ENCODE results near the gene RNASE4. TPM values are rescaled to one million over a fixed set of nuclear protein-coding genes. Genes with fewer than 3 reads are reported as not detected.

RNASE4 gene
- total and polyA plus RNA-seq, 2 experiments from 2014 or later = 0.29 to 2.0 TPM

DNA sequence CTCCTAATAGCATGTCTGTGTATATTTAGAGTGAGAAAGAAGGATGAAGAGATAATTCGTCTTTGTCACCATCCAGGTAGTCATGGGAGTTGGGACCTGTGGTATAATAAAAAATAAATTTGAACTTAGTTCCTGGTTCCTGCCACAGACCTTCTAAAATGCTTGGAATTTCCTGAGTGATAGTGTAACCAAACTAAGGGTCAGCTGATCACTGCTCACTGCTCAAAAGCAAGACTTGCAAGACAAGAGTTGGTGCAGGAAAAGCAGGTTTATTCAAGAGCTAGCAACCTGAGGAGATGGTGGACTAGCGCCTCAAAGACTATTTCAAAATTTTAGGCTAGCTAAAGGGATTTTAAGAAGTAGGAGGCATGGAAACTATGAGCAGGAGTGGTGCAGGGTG is 23.3 kb downstream of the RNASE4 start:
- peaks cover 16% of the 10 kb centered on the region; the same call in 2 of the 3 replicates for H3K4me1 Mint-ChIP-seq
- ATAC-seq (no peak; the same call in 2 of the 3 replicates), DNase-seq (ENCODE audit: low spot score) (no peak)
- Histone ChIP-seq H3K4me1 (ENCODE audit: insufficient read depth) (no peaks in the 10 kb centered on the region), H3K4me2 (peak overlapping the region; percentile 6; the same call in 1 of the 2 replicates), H3K79me2 (replicated peaks; ENCODE audit: insufficient read depth) (no peaks in the 10 kb centered on the region), H2AFZ (no peak overlapping the region), H3K4me3 (no peak overlapping the region), H4K20me1 (replicated peaks; ENCODE audit: insufficient read depth) (no peaks in the 10 kb centered on the region), H3K27ac (ENCODE audit: low read depth) (peak overlapping the region; percentile 85), H3K36me3 (ENCODE audit: insufficient read depth) (peaks cover 5% of the 10 kb centered on the region; the same call in 1 of the 2 replicates), H3K9me2 (ENCODE audit: insufficient read depth) (peaks cover 8% of the 10 kb centered on the region; the same call in 1 of the 2 replicates), H3K27me3 (ENCODE audit: insufficient read depth) (no peaks in the 10 kb centered on the region), H3F3A (replicated peaks; ENCODE audit: low read depth) (peaks cover 6% of the 10 kb centered on the region; the same call in 1 of the 2 replicates)
- H3K36me3 Mint-ChIP-seq (ENCODE audit: low read depth) = peaks cover 10% of the 10 kb centered on the region; the same call in 2 of the 3 replicates
- H3K4me3 Mint-ChIP-seq = no peak overlapping the region; the same call in 2 of the 3 replicates
- H3K27ac Mint-ChIP-seq = no peak overlapping the region
- peaks cover 7% of the 10 kb centered on the region for H3K27me3 Mint-ChIP-seq (ENCODE audit: insufficient read depth, low read depth, poor library complexity)
- TF ChIP-seq, protein P1, sequence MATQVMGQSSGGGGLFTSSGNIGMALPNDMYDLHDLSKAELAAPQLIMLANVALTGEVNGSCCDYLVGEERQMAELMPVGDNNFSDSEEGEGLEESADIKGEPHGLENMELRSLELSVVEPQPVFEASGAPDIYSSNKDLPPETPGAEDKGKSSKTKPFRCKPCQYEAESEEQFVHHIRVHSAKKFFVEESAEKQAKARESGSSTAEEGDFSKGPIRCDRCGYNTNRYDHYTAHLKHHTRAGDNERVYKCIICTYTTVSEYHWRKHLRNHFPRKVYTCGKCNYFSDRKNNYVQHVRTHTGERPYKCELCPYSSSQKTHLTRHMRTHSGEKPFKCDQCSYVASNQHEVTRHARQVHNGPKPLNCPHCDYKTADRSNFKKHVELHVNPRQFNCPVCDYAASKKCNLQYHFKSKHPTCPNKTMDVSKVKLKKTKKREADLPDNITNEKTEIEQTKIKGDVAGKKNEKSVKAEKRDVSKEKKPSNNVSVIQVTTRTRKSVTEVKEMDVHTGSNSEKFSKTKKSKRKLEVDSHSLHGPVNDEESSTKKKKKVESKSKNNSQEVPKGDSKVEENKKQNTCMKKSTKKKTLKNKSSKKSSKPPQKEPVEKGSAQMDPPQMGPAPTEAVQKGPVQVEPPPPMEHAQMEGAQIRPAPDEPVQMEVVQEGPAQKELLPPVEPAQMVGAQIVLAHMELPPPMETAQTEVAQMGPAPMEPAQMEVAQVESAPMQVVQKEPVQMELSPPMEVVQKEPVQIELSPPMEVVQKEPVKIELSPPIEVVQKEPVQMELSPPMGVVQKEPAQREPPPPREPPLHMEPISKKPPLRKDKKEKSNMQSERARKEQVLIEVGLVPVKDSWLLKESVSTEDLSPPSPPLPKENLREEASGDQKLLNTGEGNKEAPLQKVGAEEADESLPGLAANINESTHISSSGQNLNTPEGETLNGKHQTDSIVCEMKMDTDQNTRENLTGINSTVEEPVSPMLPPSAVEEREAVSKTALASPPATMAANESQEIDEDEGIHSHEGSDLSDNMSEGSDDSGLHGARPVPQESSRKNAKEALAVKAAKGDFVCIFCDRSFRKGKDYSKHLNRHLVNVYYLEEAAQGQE (IDR thresholded peaks at IDR 0.05; ENCODE audit: unreplicated experiment) = no peak
- TF ChIP-seq, protein P2, sequence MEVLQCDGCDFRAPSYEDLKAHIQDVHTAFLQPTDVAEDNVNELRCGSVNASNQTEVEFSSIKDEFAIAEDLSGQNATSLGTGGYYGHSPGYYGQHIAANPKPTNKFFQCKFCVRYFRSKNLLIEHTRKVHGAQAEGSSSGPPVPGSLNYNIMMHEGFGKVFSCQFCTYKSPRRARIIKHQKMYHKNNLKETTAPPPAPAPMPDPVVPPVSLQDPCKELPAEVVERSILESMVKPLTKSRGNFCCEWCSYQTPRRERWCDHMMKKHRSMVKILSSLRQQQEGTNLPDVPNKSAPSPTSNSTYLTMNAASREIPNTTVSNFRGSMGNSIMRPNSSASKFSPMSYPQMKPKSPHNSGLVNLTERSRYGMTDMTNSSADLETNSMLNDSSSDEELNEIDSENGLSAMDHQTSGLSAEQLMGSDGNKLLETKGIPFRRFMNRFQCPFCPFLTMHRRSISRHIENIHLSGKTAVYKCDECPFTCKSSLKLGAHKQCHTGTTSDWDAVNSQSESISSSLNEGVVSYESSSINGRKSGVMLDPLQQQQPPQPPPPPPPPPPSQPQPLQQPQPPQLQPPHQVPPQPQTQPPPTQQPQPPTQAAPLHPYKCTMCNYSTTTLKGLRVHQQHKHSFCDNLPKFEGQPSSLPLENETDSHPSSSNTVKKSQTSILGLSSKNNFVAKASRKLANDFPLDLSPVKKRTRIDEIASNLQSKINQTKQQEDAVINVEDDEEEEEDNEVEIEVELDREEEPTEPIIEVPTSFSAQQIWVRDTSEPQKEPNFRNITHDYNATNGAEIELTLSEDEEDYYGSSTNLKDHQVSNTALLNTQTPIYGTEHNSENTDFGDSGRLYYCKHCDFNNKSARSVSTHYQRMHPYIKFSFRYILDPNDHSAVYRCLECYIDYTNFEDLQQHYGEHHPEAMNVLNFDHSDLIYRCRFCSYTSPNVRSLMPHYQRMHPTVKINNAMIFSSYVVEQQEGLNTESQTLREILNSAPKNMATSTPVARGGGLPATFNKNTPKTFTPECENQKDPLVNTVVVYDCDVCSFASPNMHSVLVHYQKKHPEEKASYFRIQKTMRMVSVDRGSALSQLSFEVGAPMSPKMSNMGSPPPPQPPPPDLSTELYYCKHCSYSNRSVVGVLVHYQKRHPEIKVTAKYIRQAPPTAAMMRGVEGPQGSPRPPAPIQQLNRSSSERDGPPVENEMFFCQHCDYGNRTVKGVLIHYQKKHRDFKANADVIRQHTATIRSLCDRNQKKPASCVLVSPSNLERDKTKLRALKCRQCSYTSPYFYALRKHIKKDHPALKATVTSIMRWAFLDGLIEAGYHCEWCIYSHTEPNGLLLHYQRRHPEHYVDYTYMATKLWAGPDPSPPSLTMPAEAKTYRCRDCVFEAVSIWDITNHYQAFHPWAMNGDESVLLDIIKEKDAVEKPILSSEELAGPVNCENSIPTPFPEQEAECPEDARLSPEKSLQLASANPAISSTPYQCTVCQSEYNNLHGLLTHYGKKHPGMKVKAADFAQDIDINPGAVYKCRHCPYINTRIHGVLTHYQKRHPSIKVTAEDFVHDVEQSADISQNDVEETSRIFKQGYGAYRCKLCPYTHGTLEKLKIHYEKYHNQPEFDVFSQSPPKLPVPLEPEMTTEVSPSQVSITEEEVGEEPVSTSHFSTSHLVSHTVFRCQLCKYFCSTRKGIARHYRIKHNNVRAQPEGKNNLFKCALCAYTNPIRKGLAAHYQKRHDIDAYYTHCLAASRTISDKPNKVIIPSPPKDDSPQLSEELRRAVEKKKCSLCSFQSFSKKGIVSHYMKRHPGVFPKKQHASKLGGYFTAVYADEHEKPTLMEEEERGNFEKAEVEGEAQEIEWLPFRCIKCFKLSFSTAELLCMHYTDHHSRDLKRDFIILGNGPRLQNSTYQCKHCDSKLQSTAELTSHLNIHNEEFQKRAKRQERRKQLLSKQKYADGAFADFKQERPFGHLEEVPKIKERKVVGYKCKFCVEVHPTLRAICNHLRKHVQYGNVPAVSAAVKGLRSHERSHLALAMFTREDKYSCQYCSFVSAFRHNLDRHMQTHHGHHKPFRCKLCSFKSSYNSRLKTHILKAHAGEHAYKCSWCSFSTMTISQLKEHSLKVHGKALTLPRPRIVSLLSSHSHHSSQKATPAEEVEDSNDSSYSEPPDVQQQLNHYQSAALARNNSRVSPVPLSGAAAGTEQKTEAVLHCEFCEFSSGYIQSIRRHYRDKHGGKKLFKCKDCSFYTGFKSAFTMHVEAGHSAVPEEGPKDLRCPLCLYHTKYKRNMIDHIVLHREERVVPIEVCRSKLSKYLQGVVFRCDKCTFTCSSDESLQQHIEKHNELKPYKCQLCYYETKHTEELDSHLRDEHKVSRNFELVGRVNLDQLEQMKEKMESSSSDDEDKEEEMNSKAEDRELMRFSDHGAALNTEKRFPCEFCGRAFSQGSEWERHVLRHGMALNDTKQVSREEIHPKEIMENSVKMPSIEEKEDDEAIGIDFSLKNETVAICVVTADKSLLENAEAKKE (CRISPR knock-in tag; IDR thresholded peaks at IDR 0.05) = no peak
- TF ChIP-seq STAT1 (IDR thresholded peaks at IDR 0.05; ENCODE audit: unreplicated experiment) = no peak
- H3K9me3 Mint-ChIP-seq = peaks cover 13% of the 10 kb centered on the region
